NCI-H2107 treated with DMSO at 0.1 percent for 48 hours (cell line): ENCODE results near the gene CRYBA1.
A peak's percentile ranks its signal among the peaks of the same experiment; 100 is the strongest.

Source experiments
- DNase-seq: peaks from one replicate; lab custom pipeline; 2025; ENCODE audit not compliant: unreplicated experiment; lab: John Stamatoyannopoulos, UW

Gene CRYBA1

GRCh38 chr17:29278692-29279091, 32.0 kb downstream of the CRYBA1 start:
- no peak for DNase-seq

- no peak for DNase-seq
Observed at GRCh38 chr17:29279397-29280070, 32.9 kb downstream of the CRYBA1 start.

- no peak for DNase-seq
Observed at GRCh38 chr17:29283496-29283895, 36.8 kb downstream of the CRYBA1 start.

- DNase-seq: no peak
Observed at GRCh38 chr17:29283961-29284360, 37.3 kb downstream of the CRYBA1 start.

GRCh38 chr17:29289852-29290251, 43.2 kb downstream of the CRYBA1 start:
- DNase-seq: no peak

GRCh38 chr17:29291163-29291752, 44.6 kb downstream of the CRYBA1 start:
- DNase-seq: peak; percentile 69

GRCh38 chr17:29292071-29292991, 45.7 kb downstream of the CRYBA1 start:
- no peak for DNase-seq

GRCh38 chr17:29292992-29293889, 46.6 kb downstream of the CRYBA1 start:
- DNase-seq: no peak

- DNase-seq: peak; percentile 97
Observed at GRCh38 chr17:29293890-29294579, 47.4 kb downstream of the CRYBA1 start, which contains the start of gene NUFIP2. Gene NUFIP2, minus strand, starts transcription at chr17:29294148. Its CDS starts 89 bp downstream, at chr17:29294059.

- no peak for DNase-seq
Observed at GRCh38 chr17:29294580-29294900, 47.9 kb downstream of the CRYBA1 start.

- DNase-seq: no peak
Observed at GRCh38 chr17:29295420-29295819, 48.8 kb downstream of the CRYBA1 start.

- no peak for DNase-seq
Observed at GRCh38 chr17:29299031-29299430, 52.4 kb downstream of the CRYBA1 start.

GRCh38 chr17:29303386-29303785, 56.7 kb downstream of the CRYBA1 start:
- no peak for DNase-seq
